ENCODE results near the gene NAP1L4. TPM values are rescaled to one million over a fixed set of nuclear protein-coding genes. Genes with fewer than 3 reads are reported as not detected.

NAP1L4 gene
- total RNA-seq, 1 donor from 2014 or later = 263 TPM

- Mint-ChIP-seq H3K4me3 (no peak overlapping the region), H3K27ac (no peak overlapping the region), H3K27me3 (no peaks in the 10 kb centered on the region), H3K4me1 (peaks cover 55% of the 10 kb centered on the region), H3K9me3 (no peaks in the 10 kb centered on the region), H3K36me3 (ENCODE audit: low read depth) (peaks cover 65% of the 10 kb centered on the region)
- intact Hi-C loops (cut with micrococcal nuclease) = no loop called here
- DNase-seq = no peak
These were observed 26.5 kb upstream of the NAP1L4 start for GRCh38 chr11:3018596-3018995.

- Mint-ChIP-seq H3K4me3 (no peak overlapping the region), H3K36me3 (ENCODE audit: low read depth) (peaks cover 60% of the 10 kb centered on the region), H3K27me3 (no peaks in the 10 kb centered on the region), H3K27ac (no peak overlapping the region), H3K4me1 (peaks cover 47% of the 10 kb centered on the region), H3K9me3 (no peaks in the 10 kb centered on the region)
- no peak for DNase-seq
- intact Hi-C loops (cut with micrococcal nuclease) = no loop called here
These were observed 24.7 kb upstream of the NAP1L4 start for GRCh38 chr11:3016861-3017260.

- intact Hi-C loops (cut with micrococcal nuclease) = loop anchor here (2.0 kb wide), 1 partner anchor 41 kb away; the partner anchor contains the start of gene CARS1
- Mint-ChIP-seq H3K27me3 (no peaks in the 10 kb centered on the region), H3K36me3 (ENCODE audit: low read depth) (peaks cover 68% of the 10 kb centered on the region), H3K4me3 (no peak overlapping the region), H3K4me1 (peaks cover 49% of the 10 kb centered on the region), H3K9me3 (no peaks in the 10 kb centered on the region), H3K27ac (peak overlapping the region; percentile 93)
- DNase-seq = no peak
These were observed 23.7 kb upstream of the NAP1L4 start for GRCh38 chr11:3015796-3016195.

GRCh38 chr11:3014943-3015342, 22.8 kb upstream of the NAP1L4 start:
- no peaks in the 10 kb centered on the region for H3K9me3 Mint-ChIP-seq
- H3K36me3 Mint-ChIP-seq (ENCODE audit: low read depth) = peaks cover 67% of the 10 kb centered on the region
- DNase-seq = peak; percentile 69
- H3K4me3 Mint-ChIP-seq = peak overlapping the region; percentile 62
- intact Hi-C loops (cut with micrococcal nuclease) = loop anchor here (1.0 to 2.0 kb wide), 3 partner anchors 7 to 42 kb away; partner anchors contain the start of genes CARS1 and NAP1L4
- no peaks in the 10 kb centered on the region for H3K27me3 Mint-ChIP-seq
- peak overlapping the region; percentile 93 for H3K27ac Mint-ChIP-seq
- H3K4me1 Mint-ChIP-seq = peaks cover 52% of the 10 kb centered on the region

- H3K36me3 Mint-ChIP-seq (ENCODE audit: low read depth) = peaks cover 67% of the 10 kb centered on the region
- H3K4me3 Mint-ChIP-seq = peak overlapping the region; percentile 62
- intact Hi-C loops (cut with micrococcal nuclease) = loop anchor here (1.0 to 2.0 kb wide), 3 partner anchors 8 to 43 kb away; partner anchors contain the start of genes CARS1 and NAP1L4
- H3K27me3 Mint-ChIP-seq = no peaks in the 10 kb centered on the region
- peaks cover 56% of the 10 kb centered on the region for H3K4me1 Mint-ChIP-seq
- H3K27ac Mint-ChIP-seq = peak overlapping the region; percentile 93
- peak; percentile 94 for DNase-seq
- H3K9me3 Mint-ChIP-seq = no peaks in the 10 kb centered on the region
These were observed 22.2 kb upstream of the NAP1L4 start for GRCh38 chr11:3014057-3014938.

GRCh38 chr11:3011891-3012885, 20.1 kb upstream of the NAP1L4 start:
- Mint-ChIP-seq H3K27me3 (no peaks in the 10 kb centered on the region), H3K9me3 (no peaks in the 10 kb centered on the region), H3K27ac (no peak overlapping the region), H3K4me3 (no peak overlapping the region), H3K4me1 (peaks cover 59% of the 10 kb centered on the region), H3K36me3 (ENCODE audit: low read depth) (peaks cover 63% of the 10 kb centered on the region)
- DNase-seq = no peak
- intact Hi-C loops (cut with micrococcal nuclease) = no loop called here

GRCh38 chr11:3010521-3011275, 18.6 kb upstream of the NAP1L4 start:
- Mint-ChIP-seq H3K4me3 (peak overlapping the region; percentile 50), H3K27ac (peak overlapping the region; percentile 83), H3K27me3 (no peaks in the 10 kb centered on the region), H3K4me1 (peaks cover 53% of the 10 kb centered on the region), H3K9me3 (no peaks in the 10 kb centered on the region), H3K36me3 (ENCODE audit: low read depth) (peaks cover 58% of the 10 kb centered on the region)
- intact Hi-C loops (cut with micrococcal nuclease) = no loop called here
- DNase-seq = no peak

- H3K36me3 Mint-ChIP-seq (ENCODE audit: low read depth) = peaks cover 56% of the 10 kb centered on the region
- peak overlapping the region; percentile 40 for H3K4me3 Mint-ChIP-seq
- no peaks in the 10 kb centered on the region for H3K27me3 Mint-ChIP-seq
- peak overlapping the region; percentile 84 for H3K27ac Mint-ChIP-seq
- intact Hi-C loops (cut with micrococcal nuclease) = no loop called here
- H3K9me3 Mint-ChIP-seq = no peaks in the 10 kb centered on the region
- H3K4me1 Mint-ChIP-seq = peaks cover 46% of the 10 kb centered on the region
- DNase-seq = peak; percentile 78
These were observed 17.9 kb upstream of the NAP1L4 start for GRCh38 chr11:3010004-3010403.

- Mint-ChIP-seq H3K9me3 (no peaks in the 10 kb centered on the region), H3K4me1 (peaks cover 41% of the 10 kb centered on the region), H3K27ac (peak overlapping the region; percentile 84), H3K27me3 (no peaks in the 10 kb centered on the region), H3K4me3 (peak overlapping the region; percentile 40), H3K36me3 (ENCODE audit: low read depth) (peaks cover 55% of the 10 kb centered on the region)
- peak; percentile 69 for DNase-seq
- intact Hi-C loops (cut with micrococcal nuclease) = no loop called here
These were observed 17.4 kb upstream of the NAP1L4 start for GRCh38 chr11:3009481-3009880.

GRCh38 chr11:3008746-3009336, 16.7 kb upstream of the NAP1L4 start:
- H3K27me3 Mint-ChIP-seq = no peaks in the 10 kb centered on the region
- H3K27ac Mint-ChIP-seq = peak overlapping the region; percentile 79

GRCh38 chr11:3007404-3008010, 15.4 kb upstream of the NAP1L4 start:
- Mint-ChIP-seq H3K4me3 (no peak overlapping the region), H3K36me3 (ENCODE audit: low read depth) (peaks cover 64% of the 10 kb centered on the region), H3K4me1 (peaks cover 26% of the 10 kb centered on the region), H3K9me3 (no peaks in the 10 kb centered on the region), H3K27me3 (no peaks in the 10 kb centered on the region), H3K27ac (no peak overlapping the region)
- intact Hi-C loops (cut with micrococcal nuclease) = no loop called here
- DNase-seq = no peak

More at GRCh38 chr11:3008746-3009336, 16.7 kb upstream of the NAP1L4 start:
- H3K36me3 Mint-ChIP-seq (ENCODE audit: low read depth) = peaks cover 55% of the 10 kb centered on the region
- H3K4me3 Mint-ChIP-seq = peak overlapping the region; percentile 10
- H3K9me3 Mint-ChIP-seq = no peaks in the 10 kb centered on the region
- H3K4me1 Mint-ChIP-seq = peaks cover 35% of the 10 kb centered on the region
- intact Hi-C loops (cut with micrococcal nuclease) = no loop called here
- DNase-seq = no peak

GRCh38 chr11:3006505-3007260, 14.6 kb upstream of the NAP1L4 start:
- Mint-ChIP-seq H3K4me3 (no peak overlapping the region), H3K36me3 (ENCODE audit: low read depth) (peaks cover 65% of the 10 kb centered on the region), H3K27me3 (no peaks in the 10 kb centered on the region), H3K27ac (no peak overlapping the region), H3K4me1 (peaks cover 23% of the 10 kb centered on the region), H3K9me3 (no peaks in the 10 kb centered on the region)
- no peak for DNase-seq
- intact Hi-C loops (cut with micrococcal nuclease) = no loop called here
